ENCODE measurements around the gene MRPL17.

GRCh38 chr11:6673523-6674218 is 9.5 kb downstream of the MRPL17 start:
- no peak for TF ChIP-seq CTCF (conservative IDR thresholded peaks at IDR 0.05 in 1 of 2, IDR thresholded peaks at IDR 0.05 in 1 of 2; ENCODE audit: low read depth in 1 of 2, low read length in 2 of 2)
- TF ChIP-seq EZH2 (IDR thresholded peaks at IDR 0.05; ENCODE audit: low read length, missing control alignments): no peak

Measured in fibroblast of lung (primary cell).